Activated B cell treated with CpG ODN at 0.5 μM for 24 hours (primary cell): ENCODE results near the gene MAD1L1. TPM values are rescaled to one million over a fixed set of nuclear protein-coding genes. Genes with fewer than 3 reads are reported as not detected.

Experiments
- ATAC-seq: fragments of 200-7000 bp; cut with Tn5 transposase; one replicate; pipeline ENCODE4 v1.10.0; 2021; ENCODE audit warnings: low read depth, mild to moderate bottlenecking, moderate library complexity
- CTCF ChIA-PET: fragments of 350-600 bp; sonication (Branson Sonifier 250); formaldehyde crosslinking; loops from one replicate; lab custom pipeline; 2021; ENCODE audit warnings: antibody characterized with exemption; lab: Charles Lee
- POLR2A ChIA-PET: fragments of 350-600 bp; sonication (Branson Sonifier 250); formaldehyde crosslinking; loops from one replicate; lab custom pipeline; 2021; ENCODE audit warnings: antibody characterized with exemption; lab: Charles Lee
- DNase-seq: peaks from one replicate; pipeline ENCODE4 v3.0.0; 2022
- H3K27ac Mint-ChIP-seq: one replicate; pipeline ENCODE4 v1.8.0; 2020; ENCODE audit warnings: mixed read lengths
- H3K27me3 Mint-ChIP-seq: one replicate; pipeline ENCODE4 v1.8.0; 2021; ENCODE audit warnings: mixed read lengths
- H3K36me3 Mint-ChIP-seq: one replicate; pipeline ENCODE4 v1.8.0; 2021; ENCODE audit warnings: low read depth, mixed read lengths
- H3K4me1 Mint-ChIP-seq: one replicate; pipeline ENCODE4 v1.8.0; 2021; ENCODE audit warnings: mixed read lengths
- H3K4me3 Mint-ChIP-seq: one replicate; pipeline ENCODE4 v1.8.0; 2020; ENCODE audit warnings: mild to moderate bottlenecking, mixed read lengths
- H3K9me3 Mint-ChIP-seq: one replicate; pipeline ENCODE4 v1.8.0; 2020; ENCODE audit warnings: mixed read lengths
- intact Hi-C: fragments of 100-400 bp; cut with micrococcal nuclease; formaldehyde crosslinking; loops from one replicate; pipeline ENCODE4 v1.15.1; 2024
- total RNA-seq: library from RNA; stranded (reverse); gene quantifications from 2 replicates; pipeline ENCODE4 v1.2.3, GENCODE V29; 2022
- TF ChIP-seq, protein P1 (sequence below): fragments of 200-600 bp; IDR thresholded peaks from one replicate; pipeline ENCODE4 v1.8.0; 2022; ENCODE audit warnings: antibody characterized with exemption, mild to moderate bottlenecking

Gene MAD1L1
- total RNA-seq, 1 donor from 2014 or later = 54.6 TPM

GRCh38 chr7:1873421-1873820 is 359.3 kb downstream of the MAD1L1 start:
- TF ChIP-seq, protein P1, sequence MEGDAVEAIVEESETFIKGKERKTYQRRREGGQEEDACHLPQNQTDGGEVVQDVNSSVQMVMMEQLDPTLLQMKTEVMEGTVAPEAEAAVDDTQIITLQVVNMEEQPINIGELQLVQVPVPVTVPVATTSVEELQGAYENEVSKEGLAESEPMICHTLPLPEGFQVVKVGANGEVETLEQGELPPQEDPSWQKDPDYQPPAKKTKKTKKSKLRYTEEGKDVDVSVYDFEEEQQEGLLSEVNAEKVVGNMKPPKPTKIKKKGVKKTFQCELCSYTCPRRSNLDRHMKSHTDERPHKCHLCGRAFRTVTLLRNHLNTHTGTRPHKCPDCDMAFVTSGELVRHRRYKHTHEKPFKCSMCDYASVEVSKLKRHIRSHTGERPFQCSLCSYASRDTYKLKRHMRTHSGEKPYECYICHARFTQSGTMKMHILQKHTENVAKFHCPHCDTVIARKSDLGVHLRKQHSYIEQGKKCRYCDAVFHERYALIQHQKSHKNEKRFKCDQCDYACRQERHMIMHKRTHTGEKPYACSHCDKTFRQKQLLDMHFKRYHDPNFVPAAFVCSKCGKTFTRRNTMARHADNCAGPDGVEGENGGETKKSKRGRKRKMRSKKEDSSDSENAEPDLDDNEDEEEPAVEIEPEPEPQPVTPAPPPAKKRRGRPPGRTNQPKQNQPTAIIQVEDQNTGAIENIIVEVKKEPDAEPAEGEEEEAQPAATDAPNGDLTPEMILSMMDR = no peak
- Mint-ChIP-seq H3K27me3 (no peaks in the 10 kb centered on the region), H3K9me3 (peaks cover 6% of the 10 kb centered on the region), H3K27ac (no peak overlapping the region), H3K4me1 (peaks cover 10% of the 10 kb centered on the region), H3K36me3 (peaks cover 11% of the 10 kb centered on the region), H3K4me3 (no peak overlapping the region)
- ATAC-seq (no peak), DNase-seq (no peak)
- intact Hi-C loops = no loop called here
- ChIA-PET CTCF (no interaction called here), POLR2A (no interaction called here)

DNA sequence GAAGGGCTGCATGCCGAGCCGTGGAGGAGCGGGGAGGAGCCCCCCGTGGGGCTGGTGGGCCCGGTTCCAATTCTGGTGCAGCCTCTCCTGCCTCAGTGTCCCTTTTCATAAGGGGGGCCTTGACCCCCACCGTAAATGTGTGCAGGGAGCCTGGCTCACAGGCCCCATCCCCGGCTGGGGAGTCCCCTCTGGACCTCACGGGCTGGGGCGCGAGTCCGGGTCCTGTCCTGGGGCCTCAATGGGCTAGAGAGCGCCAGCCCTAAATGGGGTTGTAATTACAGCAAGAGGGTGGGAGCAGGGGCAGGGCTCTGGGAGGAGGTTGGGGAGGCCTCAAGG is 359.7 kb downstream of the MAD1L1 start:
- no peak overlapping the region for H3K4me3 Mint-ChIP-seq
- DNase-seq = no peak
- ATAC-seq = no peak
- intact Hi-C loops = no loop called here
- peaks cover 9% of the 10 kb centered on the region for H3K36me3 Mint-ChIP-seq
- no peaks in the 10 kb centered on the region for H3K27me3 Mint-ChIP-seq
- POLR2A ChIA-PET = no interaction called here
- peaks cover 10% of the 10 kb centered on the region for H3K4me1 Mint-ChIP-seq
- TF ChIP-seq, protein P1 = no peak
- CTCF ChIA-PET = no interaction called here
- peaks cover 2% of the 10 kb centered on the region for H3K9me3 Mint-ChIP-seq
- H3K27ac Mint-ChIP-seq = no peak overlapping the region

DNA sequence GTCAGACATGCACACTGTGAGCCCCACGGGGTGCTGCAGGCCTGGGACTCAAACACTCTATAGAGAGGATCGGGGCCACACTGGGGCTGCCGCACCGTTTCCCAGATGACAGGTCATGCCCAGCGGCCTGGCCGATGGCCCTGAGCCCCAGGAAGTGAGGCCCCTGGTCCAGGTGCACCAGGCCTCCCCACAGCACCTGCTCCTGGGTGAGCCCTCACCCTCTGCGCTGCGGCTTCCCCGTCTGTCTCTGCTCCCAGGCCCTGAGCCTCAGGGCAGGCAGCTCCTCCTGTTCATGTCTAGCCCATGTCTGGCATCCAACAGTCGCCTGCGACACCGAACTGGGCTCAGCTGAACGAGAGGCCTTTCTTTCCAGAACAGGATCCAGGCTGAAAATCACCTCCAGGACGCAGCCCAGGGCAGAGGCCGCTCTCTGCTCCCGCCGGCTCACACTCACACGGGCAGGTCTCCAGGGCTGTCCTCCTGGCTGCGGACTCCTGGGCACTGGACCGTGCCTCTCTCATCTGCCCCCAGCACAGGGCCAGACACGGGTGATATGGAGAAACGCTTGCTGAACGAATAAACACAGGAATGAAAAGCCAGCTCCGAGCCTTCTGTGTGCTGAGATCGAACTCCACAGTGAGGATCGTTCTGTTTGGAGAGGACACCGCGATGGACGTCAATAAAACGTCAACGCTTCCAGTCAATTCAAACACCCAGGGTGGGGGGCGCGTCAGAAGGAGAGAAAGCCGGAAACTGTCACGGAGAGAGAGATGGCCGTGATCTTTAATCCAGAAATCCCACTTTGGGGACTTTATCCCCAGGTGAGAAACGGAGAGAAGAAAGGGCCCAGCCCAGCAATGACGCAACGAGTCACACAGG is 360.3 kb downstream of the MAD1L1 start:
- Mint-ChIP-seq H3K4me1 (peaks cover 10% of the 10 kb centered on the region), H3K36me3 (peaks cover 8% of the 10 kb centered on the region), H3K27me3 (no peaks in the 10 kb centered on the region), H3K27ac (no peak overlapping the region), H3K4me3 (no peak overlapping the region), H3K9me3 (no peaks in the 10 kb centered on the region)
- POLR2A ChIA-PET = no interaction called here
- DNase-seq = no peak
- no peak for ATAC-seq
- CTCF ChIA-PET = no interaction called here
- TF ChIP-seq, protein P1 = no peak
- intact Hi-C loops = no loop called here

DNA sequence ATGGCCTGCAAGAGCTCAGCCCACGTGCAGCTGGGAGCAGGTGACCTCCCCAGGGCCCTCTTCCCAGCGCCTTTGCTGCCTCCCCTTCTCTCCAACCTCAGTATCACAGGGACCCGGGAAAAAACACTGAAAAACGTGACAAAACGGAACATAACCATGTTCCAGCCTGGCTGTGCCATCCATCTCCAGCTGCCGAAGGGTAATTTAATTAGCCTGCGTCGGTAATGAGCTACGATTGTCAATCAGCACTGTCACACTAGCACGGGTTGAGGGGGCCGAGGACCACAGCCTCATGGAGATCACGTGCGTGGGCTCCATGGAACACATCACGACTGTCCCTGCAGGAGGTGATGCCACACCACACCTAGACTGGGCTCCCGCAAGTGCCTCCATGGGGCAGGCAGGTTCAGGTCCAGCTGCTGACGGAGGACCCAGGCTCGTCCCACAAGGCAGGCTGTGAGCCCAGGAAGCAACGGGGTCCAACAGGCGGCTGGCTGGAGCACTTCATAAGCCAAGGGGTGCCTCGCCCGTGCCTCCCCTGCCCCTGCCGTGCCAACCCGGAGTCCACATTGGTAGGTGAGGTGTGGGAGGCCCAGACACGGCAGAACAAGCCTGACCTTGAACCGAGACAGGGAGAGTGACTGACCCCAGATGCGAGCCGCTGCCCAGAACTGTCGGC is 363.2 kb downstream of the MAD1L1 start:
- CTCF ChIA-PET = no interaction called here
- no peaks in the 10 kb centered on the region for H3K9me3 Mint-ChIP-seq
- no peak overlapping the region for H3K4me3 Mint-ChIP-seq
- H3K27ac Mint-ChIP-seq = no peak overlapping the region
- DNase-seq (no peak), ATAC-seq (no peak)
- H3K4me1 Mint-ChIP-seq = peaks cover 2% of the 10 kb centered on the region
- peaks cover 15% of the 10 kb centered on the region for H3K36me3 Mint-ChIP-seq
- POLR2A ChIA-PET = no interaction called here
- intact Hi-C loops = no loop called here
- H3K27me3 Mint-ChIP-seq = no peaks in the 10 kb centered on the region
- TF ChIP-seq, protein P1 = no peak

DNA sequence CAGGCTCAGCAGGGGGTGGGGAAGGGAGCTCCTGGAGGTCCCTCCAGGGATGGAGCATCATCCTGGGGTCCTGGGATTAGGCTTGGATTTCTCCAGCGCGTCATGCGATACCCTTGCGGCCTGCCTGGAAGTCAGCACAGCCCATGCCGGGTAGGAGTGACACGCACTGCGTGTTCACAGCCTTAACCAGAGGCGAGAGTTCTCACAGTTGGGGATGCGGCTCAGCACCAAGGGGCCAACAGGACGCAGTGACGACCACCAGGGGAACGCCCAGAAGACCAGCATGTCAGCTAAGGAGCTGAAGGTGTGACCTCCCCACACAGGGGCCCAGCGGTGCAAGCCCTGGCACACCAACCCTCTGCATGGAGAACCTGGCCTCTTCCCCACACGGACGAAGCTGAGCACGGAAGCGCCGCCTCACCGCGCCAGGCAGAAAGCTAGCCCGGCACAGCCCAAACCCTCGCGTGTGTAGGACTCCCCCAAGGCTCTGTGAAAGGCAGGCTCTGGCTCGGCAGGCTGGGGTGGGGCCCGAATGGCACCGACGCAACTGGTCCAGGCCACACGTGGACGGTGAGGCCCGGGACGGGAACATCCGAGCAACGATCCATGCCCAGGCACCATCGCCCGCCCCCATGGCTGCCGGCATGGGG is 364.1 kb downstream of the MAD1L1 start:
- H3K27ac Mint-ChIP-seq = no peak overlapping the region
- POLR2A ChIA-PET = interaction anchor here (0.6 kb wide), 1 partner anchor 369 kb away, joined by 3 read pairs; no protein-coding TSS in a partner anchor

More for the DNA sequence above, 364.1 kb downstream of the MAD1L1 start:
- Mint-ChIP-seq H3K4me1 (peaks cover 2% of the 10 kb centered on the region), H3K4me3 (no peak overlapping the region), H3K36me3 (peaks cover 14% of the 10 kb centered on the region), H3K27me3 (no peaks in the 10 kb centered on the region), H3K9me3 (no peaks in the 10 kb centered on the region)
- intact Hi-C loops = no loop called here
- no peak for DNase-seq
- TF ChIP-seq, protein P1 = no peak
- no peak for ATAC-seq
- CTCF ChIA-PET = no interaction called here
